ENCODE measurements around the gene GLP2R.

The GLP2R gene

GRCh38 chr17:9814337-9814945 lies 11.3 kb upstream of the GLP2R start:
- DNase-seq (ENCODE audit: low spot score) = no peak

- no peak for DNase-seq (ENCODE audit: low spot score)
Observed at GRCh38 chr17:9816472-9816871, 9.3 kb upstream of the GLP2R start.

- no peak for DNase-seq (ENCODE audit: low spot score)
Observed at GRCh38 chr17:9817086-9817485, 8.6 kb upstream of the GLP2R start.

GRCh38 chr17:9818760-9819159 lies 7.0 kb upstream of the GLP2R start:
- DNase-seq (ENCODE audit: low spot score) = no peak

GRCh38 chr17:9820448-9820847 lies 5.3 kb upstream of the GLP2R start:
- no peak for DNase-seq (ENCODE audit: low spot score)

GRCh38 chr17:9821921-9822320 lies 3.8 kb upstream of the GLP2R start, which contains the start of gene GSG1L2:
GSG1L2 (minus strand) TSS chr17:9822079; CDS start chr17:9822071, 8 bp downstream.
- DNase-seq (ENCODE audit: low spot score) = no peak

GRCh38 chr17:9824094-9824493 lies 1.6 kb upstream of the GLP2R start:
- DNase-seq (ENCODE audit: low spot score) = no peak

- no peak for DNase-seq (ENCODE audit: low spot score)
Observed at GRCh38 chr17:9824797-9825338, 856 bp upstream of the GLP2R start.

GRCh38 chr17:9828296-9829295 lies 2.9 kb downstream of the GLP2R start:
- no peak for DNase-seq (ENCODE audit: low spot score)

- DNase-seq (ENCODE audit: low spot score) = no peak
Observed at GRCh38 chr17:9829343-9829742, 3.6 kb downstream of the GLP2R start.

- DNase-seq (ENCODE audit: low spot score) = no peak
Observed at GRCh38 chr17:9830711-9831110, 5.0 kb downstream of the GLP2R start.

- DNase-seq (ENCODE audit: low spot score) = no peak
Observed at GRCh38 chr17:9833922-9834321, 8.2 kb downstream of the GLP2R start.

GRCh38 chr17:9837551-9838471 lies 12.1 kb downstream of the GLP2R start:
- peak; percentile 23 for DNase-seq (ENCODE audit: low spot score)

GRCh38 chr17:9839433-9839832 lies 13.7 kb downstream of the GLP2R start:
- peak; percentile 39 for DNase-seq (ENCODE audit: low spot score)

- DNase-seq (ENCODE audit: low spot score) = peak; percentile 14
Observed at GRCh38 chr17:9842057-9842758, 16.5 kb downstream of the GLP2R start.

- peak; percentile 38 for DNase-seq (ENCODE audit: low spot score)
Observed at GRCh38 chr17:9843152-9844010, 17.7 kb downstream of the GLP2R start.

- peak; percentile 22 for DNase-seq (ENCODE audit: low spot score)
Observed at GRCh38 chr17:9844153-9844552, 18.4 kb downstream of the GLP2R start.

GRCh38 chr17:9845306-9845705 lies 19.6 kb downstream of the GLP2R start:
- no peak for DNase-seq (ENCODE audit: low spot score)

- no peak for DNase-seq (ENCODE audit: low spot score)
Observed at GRCh38 chr17:9850151-9850550, 24.4 kb downstream of the GLP2R start.

- DNase-seq (ENCODE audit: low spot score) = no peak
Observed at GRCh38 chr17:9854255-9854654, 28.5 kb downstream of the GLP2R start.

All from ecto neural progenitor cell (in vitro differentiated cells).